Renal cortical epithelial cell (primary cell): ENCODE measurements around the gene EMP1. TPM values are rescaled to one million over a fixed set of nuclear protein-coding genes. Genes with fewer than 3 reads are reported as not detected.

Experiments
- DNase-seq: peaks from one replicate; pipeline ENCODE4 v3.0.0-alpha.2; 2011; ENCODE audit warnings: low read depth
- total RNA-seq: library from RNA; depleted of rRNA; stranded (reverse); fragments of >200 nt; gene quantifications from 2 replicates; pipeline ENCODE4 v1.2.3, GENCODE V29; 2014

The EMP1 gene
- total RNA-seq, 1 donor from 2014 or later, result 60.2 TPM

GRCh38 chr12:13197526-13198143 lies 1.1 kb downstream of the EMP1 start:
- no peak for DNase-seq

- no peak for DNase-seq
Observed at GRCh38 chr12:13198241-13198640, 1.7 kb downstream of the EMP1 start.

GRCh38 chr12:13198876-13199275 lies 2.4 kb downstream of the EMP1 start:
- no peak for DNase-seq

- no peak for DNase-seq
Observed at GRCh38 chr12:13199592-13199991, 3.1 kb downstream of the EMP1 start.

- no peak for DNase-seq
Observed at GRCh38 chr12:13200841-13201240, 4.3 kb downstream of the EMP1 start.

GRCh38 chr12:13203034-13203922 lies 6.8 kb downstream of the EMP1 start:
- no peak for DNase-seq

- no peak for DNase-seq
Observed at GRCh38 chr12:13204428-13204827, 7.9 kb downstream of the EMP1 start.

GRCh38 chr12:13205809-13206559 lies 9.5 kb downstream of the EMP1 start:
- peak; percentile 96 for DNase-seq

GRCh38 chr12:13206560-13206897 lies 10.0 kb downstream of the EMP1 start:
- no peak for DNase-seq

- no peak for DNase-seq
Observed at GRCh38 chr12:13208533-13209435, 12.3 kb downstream of the EMP1 start.

- no peak for DNase-seq
Observed at GRCh38 chr12:13209436-13210235, 13.1 kb downstream of the EMP1 start.

GRCh38 chr12:13210236-13211190 lies 14.0 kb downstream of the EMP1 start:
- DNase-seq, result no peak

GRCh38 chr12:13211191-13211858 lies 14.8 kb downstream of the EMP1 start:
- peak; percentile 72 for DNase-seq

- DNase-seq, result peak; percentile 47
Observed at GRCh38 chr12:13211859-13212664, 15.5 kb downstream of the EMP1 start.

GRCh38 chr12:13215056-13215455 lies 18.5 kb downstream of the EMP1 start:
- DNase-seq, result no peak

GRCh38 chr12:13218641-13219040 lies 22.1 kb downstream of the EMP1 start:
- no peak for DNase-seq

GRCh38 chr12:13219320-13219719 lies 22.8 kb downstream of the EMP1 start:
- no peak for DNase-seq

GRCh38 chr12:13220838-13221237 lies 24.3 kb downstream of the EMP1 start:
- DNase-seq, result no peak
